IMR-90 (cell line): ENCODE data around the gene CYB5A. TPM values are rescaled to one million over a fixed set of nuclear protein-coding genes. Genes with fewer than 3 reads are reported as not detected.

Experiments
- ATAC-seq: fragments of 200-7000 bp; cut with Tn5 transposase; 2 replicates; pipeline ENCODE4 v1.9.1; 2020; ENCODE audit warnings: low read depth, mild to moderate bottlenecking, moderate library complexity
- BruUV-seq: library from RNA; stranded (reverse); fragments of 400-500 nt; replicated peaks from 2 replicates; lab custom pipeline; 2021; lab: Mats Ljungman, UMichigan
- CTCF ChIA-PET: fragments of 300-600 bp; formaldehyde crosslinking; extraction: SDS; loops from one replicate; lab custom pipeline; 2021; ENCODE audit warnings: antibody characterized with exemption; lab: Yijun Ruan, JAX
- POLR2A ChIA-PET: fragments of 300-600 bp; sonication (Branson Sonifier 250); formaldehyde crosslinking; loops from one replicate; lab custom pipeline; 2022; ENCODE audit warnings: antibody characterized with exemption; ENCODE audit not compliant: unreplicated experiment; lab: Charles Lee
- DNase-seq: peaks from one replicate; pipeline ENCODE4 v3.0.0; 2013
- H2AFZ ChIP-seq: replicated peaks from 2 replicates; pipeline ENCODE3; 2013; ENCODE audit warnings: low read length, mild to moderate bottlenecking; ENCODE audit not compliant: poor library complexity
- H2AK5ac ChIP-seq: 2 replicates; pipeline ENCODE4 v1.6.1; 2013; ENCODE audit warnings: low read depth, low read length, inconsistent platforms
- H2AK9ac ChIP-seq: replicated peaks from 2 replicates; pipeline ENCODE3; 2013; ENCODE audit warnings: mild to moderate bottlenecking, low read depth, low read length, moderate library complexity; ENCODE audit not compliant: poor library complexity
- H2BK120ac ChIP-seq: 2 replicates; pipeline ENCODE4 v1.6.1; 2013; ENCODE audit warnings: low read depth, low read length, inconsistent platforms
- H2BK15ac ChIP-seq: 3 replicates; pipeline ENCODE4 v1.6.1; 2013; ENCODE audit warnings: low read depth, low read length, inconsistent platforms
- H2BK20ac ChIP-seq: 2 replicates; pipeline ENCODE4 v1.6.1; 2013; ENCODE audit warnings: low read depth, mild to moderate bottlenecking, inconsistent platforms, low read length, moderate library complexity
- H2BK5ac ChIP-seq: 2 replicates; pipeline ENCODE4 v1.6.1; 2013; ENCODE audit warnings: mild to moderate bottlenecking, low read depth, low read length, inconsistent platforms; ENCODE audit not compliant: poor library complexity, severe bottlenecking
- H3K14ac ChIP-seq: replicated peaks from 2 replicates; pipeline ENCODE4 v1.6.1; 2013; ENCODE audit warnings: low read depth, low read length, inconsistent platforms
- H3K18ac ChIP-seq: 2 replicates; pipeline ENCODE4 v1.6.1; 2013; ENCODE audit warnings: low read depth, low read length, control low read depth
- H3K23ac ChIP-seq: 2 replicates; pipeline ENCODE4 v1.6.1; 2013; ENCODE audit warnings: low read depth, low read length, inconsistent platforms
- H3K27ac ChIP-seq: 2 replicates; pipeline ENCODE4 v1.5.1; 2013; ENCODE audit warnings: mild to moderate bottlenecking, control low read depth, low read length; ENCODE audit not compliant: insufficient read depth
- H3K27me3 ChIP-seq: 2 replicates; pipeline ENCODE4 v1.6.1; 2013; ENCODE audit warnings: low read length; ENCODE audit not compliant: control insufficient read depth, insufficient read depth
- H3K36me3 ChIP-seq: 2 replicates; pipeline ENCODE4 v1.6.1; 2013; ENCODE audit warnings: low read length, mixed read lengths; ENCODE audit not compliant: control insufficient read depth, insufficient read depth
- H3K4ac ChIP-seq: 2 replicates; pipeline ENCODE4 v1.6.1; 2013; ENCODE audit warnings: low read depth, low read length, inconsistent platforms
- H3K4me1 ChIP-seq: 2 replicates; pipeline ENCODE4 v1.6.1; 2013; ENCODE audit warnings: low read length, mixed read lengths; ENCODE audit not compliant: control insufficient read depth, insufficient read depth
- H3K4me2 ChIP-seq: 2 replicates; pipeline ENCODE4 v1.6.1; 2013; ENCODE audit warnings: low read depth, mild to moderate bottlenecking, control low read depth, low read length, moderate library complexity
- H3K4me3 ChIP-seq: 2 replicates; pipeline ENCODE4 v1.5.1; 2013; ENCODE audit warnings: low read depth, mild to moderate bottlenecking, control low read depth, low read length, moderate library complexity; ENCODE audit not compliant: insufficient read depth
- H3K56ac ChIP-seq: 2 replicates; pipeline ENCODE4 v1.6.1; 2013; ENCODE audit warnings: low read length, inconsistent platforms; ENCODE audit not compliant: insufficient read depth; ENCODE audit errors: extremely low read depth
- H3K79me1 ChIP-seq, 2 experiments: 2 replicates each; pipeline ENCODE4 v1.6.1; 2013; ENCODE audit warnings: low read length in 2 of 2, inconsistent platforms in 1 of 2, low read depth in 1 of 2
- H3K9ac ChIP-seq: 2 replicates; pipeline ENCODE4 v1.6.1; 2013; ENCODE audit warnings: low read depth, low read length, control low read depth
- H3K9me1 ChIP-seq: 2 replicates; pipeline ENCODE4 v1.6.1; 2013; ENCODE audit warnings: low read length, inconsistent platforms; ENCODE audit not compliant: insufficient read depth
- H3K9me3 ChIP-seq: 2 replicates; pipeline ENCODE4 v1.6.1; 2013; ENCODE audit warnings: low read length; ENCODE audit not compliant: control insufficient read depth, insufficient read depth
- H4K20me1 ChIP-seq: 2 replicates; pipeline ENCODE4 v1.6.1; 2013; ENCODE audit warnings: low read length, inconsistent platforms; ENCODE audit not compliant: insufficient read depth
- H4K5ac ChIP-seq: 2 replicates; pipeline ENCODE4 v1.6.1; 2013; ENCODE audit warnings: mild to moderate bottlenecking, low read depth, low read length, control low read depth
- H4K8ac ChIP-seq, 2 experiments: 2 replicates each; pipeline ENCODE4 v1.6.1; 2013; ENCODE audit warnings: low read depth in 2 of 2, low read length in 2 of 2, control low read depth in 1 of 2, inconsistent platforms in 1 of 2
- H4K91ac ChIP-seq: 2 replicates; pipeline ENCODE4 v1.6.1; 2013; ENCODE audit warnings: low read depth, low read length, inconsistent platforms; ENCODE audit not compliant: insufficient read depth
- BHLHE40 ChIP-seq: fragments of 150-350 bp; IDR thresholded peaks from 2 replicates; pipeline ENCODE4 v1.6.1; 2016; ENCODE audit warnings: mild to moderate bottlenecking, low read depth, low read length
- FOS ChIP-seq: fragments of 150-350 bp; IDR thresholded peaks from 2 replicates; pipeline ENCODE4 v1.6.1; 2016; ENCODE audit warnings: low read depth, low read length
- dilution Hi-C: fragments of 300-500 bp; cut with HindIII; formaldehyde crosslinking; loops from one replicate; pipeline ENCODE4 v1.14.3; 2018; ENCODE audit warnings: low sequenced_read_pairs; ENCODE audit not compliant: unreplicated experiment
- in situ Hi-C: fragments of 300-500 bp; cut with MboI; formaldehyde crosslinking; loops from 3 replicates; pipeline ENCODE4 v1.14.3; 2019; ENCODE audit warnings: low sequenced_read_pairs, inconsistent platforms, mixed read lengths
- intact Hi-C: fragments of 100-400 bp; cut with micrococcal nuclease; formaldehyde crosslinking; loops from 2 replicates; pipeline ENCODE4 v1.10.0; 2022
- polyA plus RNA-seq, 3 experiments: library from polyadenylated mRNA; depleted of rRNA; stranded (reverse); fragments of >200 nt; gene quantifications; 2 replicates each; pipeline ENCODE4 v1.2.3, GENCODE V29; 2012; ENCODE audit warnings: low replicate concordance in 1 of 3
- total RNA-seq: library from RNA; depleted of rRNA; stranded (reverse); fragments of >200 nt; gene quantifications from 2 replicates; pipeline ENCODE4 v1.2.3, GENCODE V29; 2012

The CYB5A gene
- total and polyA plus RNA-seq, 2 of the 4 experiments (the other 2 are of a cell fraction): 13.4 to 47.9 TPM

- Histone ChIP-seq H2AFZ (no peak overlapping the region), H3K36me3 (no peaks in the 10 kb centered on the region), H3K27me3 (peaks cover 2% of the 10 kb centered on the region; the same call in 1 of the 2 replicates), H3K4me3 (no peak overlapping the region), H3K56ac (no peak overlapping the region), H3K27ac (no peak overlapping the region), H3K4me2 (no peak overlapping the region), H3K9ac (no peak overlapping the region), H2BK120ac (no peak overlapping the region), H2BK15ac (no peak overlapping the region), H4K5ac (no peak overlapping the region), H3K9me1 (no peaks in the 10 kb centered on the region), H3K79me1 (no peaks in the 10 kb centered on the region), H2BK20ac (no peak overlapping the region), H3K9me3 (no peaks in the 10 kb centered on the region), H4K8ac (no peak overlapping the region), H4K91ac (no peak overlapping the region), H3K18ac (no peak overlapping the region), H4K20me1 (no peaks in the 10 kb centered on the region), H3K23ac (no peak overlapping the region), H3K4ac (no peak overlapping the region), H3K4me1 (no peaks in the 10 kb centered on the region), H2AK9ac (no peak overlapping the region), H3K14ac (no peak overlapping the region), H2AK5ac (no peak overlapping the region), H2BK5ac (no peak overlapping the region)
- in situ Hi-C loops (loop anchor here (5.0 kb wide), 1 partner anchor 137 kb away; no protein-coding TSS in a partner anchor), dilution Hi-C loops (no loop called here), intact Hi-C loops (no loop called here)
- no TSS peak for BruUV-seq
- CTCF ChIA-PET: no interaction called here
- POLR2A ChIA-PET: no interaction called here
- no peak for TF ChIP-seq FOS
- TF ChIP-seq BHLHE40: no peak
- no peak for DNase-seq
- ATAC-seq: no peak
These were observed 42.6 kb upstream of the CYB5A start for GRCh38 chr18:74334242-74334893.
